ENCODE data around the gene BCL11B.

DNA sequence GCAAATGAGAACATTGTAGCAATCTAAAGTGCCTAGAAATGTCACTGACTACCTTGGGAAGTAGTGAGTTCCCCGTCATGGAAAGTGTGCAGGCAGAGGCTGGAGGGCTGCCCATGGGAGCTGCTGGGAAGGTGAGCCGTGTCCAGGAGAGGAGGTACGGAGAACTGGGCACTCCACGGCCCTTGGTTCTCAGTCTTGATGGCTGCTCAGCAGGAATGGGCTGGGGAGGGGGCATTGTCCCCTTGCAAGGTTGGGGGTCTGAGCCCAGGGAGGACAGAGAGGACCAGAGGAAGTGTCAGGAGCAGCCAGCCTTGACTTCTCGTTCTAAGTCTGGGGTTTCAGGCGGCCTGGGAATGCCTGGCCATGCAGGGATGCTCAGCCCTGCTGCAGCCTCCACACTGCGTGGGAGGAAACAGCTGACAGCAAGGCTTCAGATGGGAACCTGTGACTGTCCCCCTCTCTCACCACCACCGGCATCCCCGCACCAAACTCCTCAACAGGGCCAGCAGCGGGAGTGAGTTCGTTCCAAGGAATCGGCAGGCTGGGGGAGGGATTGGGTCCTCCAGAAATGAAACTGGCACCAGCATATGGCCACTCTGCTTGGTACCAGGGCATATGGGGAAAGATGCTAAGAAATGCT lies 140.2 kb downstream of the BCL11B start:
- TF ChIP-seq, protein P1, sequence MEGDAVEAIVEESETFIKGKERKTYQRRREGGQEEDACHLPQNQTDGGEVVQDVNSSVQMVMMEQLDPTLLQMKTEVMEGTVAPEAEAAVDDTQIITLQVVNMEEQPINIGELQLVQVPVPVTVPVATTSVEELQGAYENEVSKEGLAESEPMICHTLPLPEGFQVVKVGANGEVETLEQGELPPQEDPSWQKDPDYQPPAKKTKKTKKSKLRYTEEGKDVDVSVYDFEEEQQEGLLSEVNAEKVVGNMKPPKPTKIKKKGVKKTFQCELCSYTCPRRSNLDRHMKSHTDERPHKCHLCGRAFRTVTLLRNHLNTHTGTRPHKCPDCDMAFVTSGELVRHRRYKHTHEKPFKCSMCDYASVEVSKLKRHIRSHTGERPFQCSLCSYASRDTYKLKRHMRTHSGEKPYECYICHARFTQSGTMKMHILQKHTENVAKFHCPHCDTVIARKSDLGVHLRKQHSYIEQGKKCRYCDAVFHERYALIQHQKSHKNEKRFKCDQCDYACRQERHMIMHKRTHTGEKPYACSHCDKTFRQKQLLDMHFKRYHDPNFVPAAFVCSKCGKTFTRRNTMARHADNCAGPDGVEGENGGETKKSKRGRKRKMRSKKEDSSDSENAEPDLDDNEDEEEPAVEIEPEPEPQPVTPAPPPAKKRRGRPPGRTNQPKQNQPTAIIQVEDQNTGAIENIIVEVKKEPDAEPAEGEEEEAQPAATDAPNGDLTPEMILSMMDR (IDR thresholded peaks at IDR 0.05), result no peak
- no peak for TF ChIP-seq POLR2A (IDR thresholded peaks at IDR 0.05)
- TF ChIP-seq EP300 (IDR thresholded peaks at IDR 0.05), result no peak

Measured in tibial nerve (tissue), 4 donors.